PC-3 (cell line): Measurements from ENCODE around the gene DCHS1. TPM values are rescaled to one million over a fixed set of nuclear protein-coding genes. Genes with fewer than 3 reads are reported as not detected.

Experiments used
- ATAC-seq: fragments of 200-7000 bp; cut with Tn5 transposase; 2 replicates; pipeline ENCODE4 v1.9.1; 2020; ENCODE audit warnings: mild to moderate bottlenecking, moderate library complexity
- BruUV-seq: library from RNA; stranded (reverse); fragments of 400-500 nt; replicated peaks from 2 replicates; lab custom pipeline; 2021; lab: Mats Ljungman, UMichigan
- CTCF ChIA-PET: fragments of 300-600 bp; sonication (Branson Sonifier 250); formaldehyde crosslinking; loops from one replicate; lab custom pipeline; 2022; ENCODE audit warnings: antibody characterized with exemption; lab: Charles Lee
- POLR2A ChIA-PET: fragments of 300-600 bp; sonication (Branson Sonifier 250); formaldehyde crosslinking; loops from one replicate; lab custom pipeline; 2022; ENCODE audit warnings: antibody characterized with exemption; ENCODE audit not compliant: unreplicated experiment; lab: Charles Lee
- DNase-seq: peaks from one replicate; pipeline ENCODE4 v3.0.0-alpha.2; 2015
- H2AFZ ChIP-seq: fragments of 300-600 bp; sonication (generic); 2 replicates; pipeline ENCODE4 v1.6.0; 2016; ENCODE audit warnings: antibody characterized with exemption, low read length
- H3F3A ChIP-seq: fragments of 300-600 bp; sonication (generic); one replicate; pipeline ENCODE4 v1.6.0; 2017; ENCODE audit warnings: antibody characterized with exemption, low read length, control low read depth, mild to moderate bottlenecking; ENCODE audit not compliant: unreplicated experiment
- H3K27ac ChIP-seq: fragments of 300-600 bp; sonication (generic); 2 replicates; pipeline ENCODE4 v1.5.1; 2016; ENCODE audit warnings: mild to moderate bottlenecking, low read length
- H3K27me3 ChIP-seq: fragments of 300-600 bp; sonication (generic); 2 replicates; pipeline ENCODE4 v1.6.1; 2016; ENCODE audit warnings: low read length, mixed read lengths
- H3K36me3 ChIP-seq: fragments of 300-600 bp; sonication (generic); 2 replicates; pipeline ENCODE4 v1.6.1; 2016; ENCODE audit warnings: low read depth, mixed run types, low read length, mixed read lengths
- H3K4me1 ChIP-seq: fragments of 300-600 bp; sonication (generic); 2 replicates; pipeline ENCODE4 v1.5.1; 2016; ENCODE audit warnings: low read length; ENCODE audit not compliant: insufficient read depth
- H3K4me2 ChIP-seq: fragments of 300-600 bp; sonication (generic); 2 replicates; pipeline ENCODE4 v1.6.0; 2016; ENCODE audit warnings: low read length
- H3K4me3 ChIP-seq: fragments of 300-600 bp; sonication (generic); 2 replicates; pipeline ENCODE4 v1.5.1; 2016; ENCODE audit warnings: mild to moderate bottlenecking, low read length, mixed read lengths
- H3K79me2 ChIP-seq: fragments of 300-600 bp; sonication (generic); 2 replicates; pipeline ENCODE4 v1.6.1; 2017; ENCODE audit warnings: low read length, mixed read lengths
- H3K9ac ChIP-seq: fragments of 300-600 bp; sonication (generic); 2 replicates; pipeline ENCODE4 v1.6.0; 2016; ENCODE audit warnings: mild to moderate bottlenecking, low read length
- H3K9me2 ChIP-seq: fragments of 300-600 bp; sonication (generic); replicated peaks from 2 replicates; pipeline ENCODE4 v1.6.1; 2016; ENCODE audit warnings: mixed run types, low read length, mixed read lengths
- H3K9me3 ChIP-seq: fragments of 300-600 bp; sonication (generic); 2 replicates; pipeline ENCODE4 v1.6.1; 2016; ENCODE audit warnings: low read length, mixed read lengths
- H4K20me1 ChIP-seq: fragments of 300-600 bp; sonication (generic); 2 replicates; pipeline ENCODE4 v1.6.1; 2016; ENCODE audit warnings: low read length, mixed read lengths
- CTCF ChIP-seq: fragments of 300-600 bp; sonication (generic); conservative IDR thresholded peaks from 2 replicates; pipeline ENCODE4 v1.5.1; 2017; ENCODE audit warnings: antibody characterized with exemption, low read depth, mild to moderate bottlenecking, low read length
- EZH2 ChIP-seq: fragments of 300-600 bp; sonication (generic); IDR thresholded peaks from one replicate; pipeline ENCODE4 v1.6.1; 2017; ENCODE audit warnings: antibody characterized with exemption, mild to moderate bottlenecking, low read length; ENCODE audit not compliant: unreplicated experiment
- EZH2phosphoT487 ChIP-seq: fragments of 300-600 bp; sonication (generic); IDR thresholded peaks from 2 replicates; pipeline ENCODE4 v1.6.1; 2018; ENCODE audit warnings: mild to moderate bottlenecking, antibody characterized with exemption, low read length, borderline replicate concordance
- intact Hi-C: fragments of 100-400 bp; cut with micrococcal nuclease; formaldehyde crosslinking; loops from 2 replicates; pipeline ENCODE4 v1.9.0; 2023
- total RNA-seq: library from RNA; depleted of rRNA; stranded (reverse); fragments of >200 nt; gene quantifications from 2 replicates; pipeline ENCODE4 v1.2.3, GENCODE V29; 2014

The DCHS1 gene
- total RNA-seq, 1 experiment from 2014 or later, result under 0.01 TPM

GRCh38 chr11:6574816-6575715 lies 80.5 kb downstream of the DCHS1 start:
- intact Hi-C loops, result no loop called here
- Histone ChIP-seq H3K9me2 (no peaks in the 10 kb centered on the region), H3K4me3 (no peak overlapping the region), H4K20me1 (no peaks in the 10 kb centered on the region), H3K4me1 (peaks cover 8% of the 10 kb centered on the region; the same call in 1 of the 2 replicates), H3K27me3 (no peaks in the 10 kb centered on the region), H3K27ac (no peak overlapping the region), H2AFZ (no peak overlapping the region), H3K36me3 (no peaks in the 10 kb centered on the region), H3K79me2 (no peaks in the 10 kb centered on the region), H3K9me3 (no peaks in the 10 kb centered on the region), H3F3A (no peaks in the 10 kb centered on the region), H3K9ac (no peak overlapping the region), H3K4me2 (no peak overlapping the region)
- ChIA-PET CTCF (no interaction called here), POLR2A (no interaction called here)
- ATAC-seq (no peak), DNase-seq (no peak)
- no peak for TF ChIP-seq EZH2
- no peak for TF ChIP-seq CTCF
- no peak for TF ChIP-seq EZH2phosphoT487
- no TSS peak for BruUV-seq

GRCh38 chr11:6572215-6572614 lies 83.4 kb downstream of the DCHS1 start:
- BruUV-seq, result no TSS peak
- no peaks in the 10 kb centered on the region for H3F3A ChIP-seq
- H3K79me2 ChIP-seq, result no peaks in the 10 kb centered on the region
- H3K4me3 ChIP-seq, result no peak overlapping the region
- ChIA-PET POLR2A (no interaction called here), CTCF (no interaction called here)
- intact Hi-C loops, result no loop called here
- H3K9ac ChIP-seq, result no peak overlapping the region
- no peaks in the 10 kb centered on the region for H3K9me2 ChIP-seq
- DNase-seq, result peak; percentile 49
- TF ChIP-seq CTCF (no peak), EZH2phosphoT487 (no peak), EZH2 (no peak)
- no peak overlapping the region for H3K27ac ChIP-seq
- no peaks in the 10 kb centered on the region for H3K9me3 ChIP-seq
- H2AFZ ChIP-seq, result no peak overlapping the region
- peak; percentile 66 for ATAC-seq
- H3K4me1 ChIP-seq, result peaks cover 16% of the 10 kb centered on the region
- H3K4me2 ChIP-seq, result no peak overlapping the region
- H4K20me1 ChIP-seq, result no peaks in the 10 kb centered on the region
- no peaks in the 10 kb centered on the region for H3K36me3 ChIP-seq
- H3K27me3 ChIP-seq, result no peaks in the 10 kb centered on the region

DNA sequence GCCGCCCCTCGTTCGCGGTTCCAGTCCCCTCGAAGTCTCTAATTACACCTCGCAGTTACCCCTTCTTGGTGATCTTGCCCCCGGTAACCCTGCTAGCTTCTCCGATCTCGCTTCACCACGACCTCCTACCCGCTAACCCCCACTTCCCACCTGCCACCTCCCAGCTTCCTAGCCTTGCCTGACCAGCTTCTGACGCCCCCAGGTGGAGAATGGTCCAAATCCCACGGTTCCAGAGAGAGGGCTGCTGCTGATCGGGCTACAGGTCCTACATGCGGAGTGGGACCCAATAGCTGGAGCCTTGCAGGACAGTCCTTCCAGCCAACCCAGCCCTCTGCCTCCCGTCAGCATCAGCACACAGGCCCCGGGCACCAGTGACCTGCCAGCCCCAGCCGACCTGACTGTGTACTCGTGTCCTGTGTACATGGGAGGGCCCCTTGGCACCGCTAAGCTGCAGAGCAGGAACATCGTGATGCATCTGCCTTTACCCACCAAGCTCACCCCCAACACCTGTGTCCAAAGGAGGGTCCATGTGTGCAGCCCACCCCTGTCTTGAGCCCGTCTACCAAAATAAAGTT lies 84.1 kb downstream of the DCHS1 start:
- DNase-seq (no peak), ATAC-seq (no peak)
- no peak overlapping the region for H3K4me3 ChIP-seq
- intact Hi-C loops, result no loop called here
- no peaks in the 10 kb centered on the region for H3K9me2 ChIP-seq
- no peak for TF ChIP-seq CTCF
- no peak for TF ChIP-seq EZH2
- TF ChIP-seq EZH2phosphoT487, result no peak
- H3K36me3 ChIP-seq, result no peaks in the 10 kb centered on the region
- ChIA-PET POLR2A (no interaction called here), CTCF (no interaction called here)
- no peaks in the 10 kb centered on the region for H4K20me1 ChIP-seq
- H3K4me1 ChIP-seq, result peaks cover 16% of the 10 kb centered on the region
- no peak overlapping the region for H3K9ac ChIP-seq
- no peaks in the 10 kb centered on the region for H3K27me3 ChIP-seq
- H3F3A ChIP-seq, result no peaks in the 10 kb centered on the region
- H3K27ac ChIP-seq, result no peak overlapping the region
- no peak overlapping the region for H3K4me2 ChIP-seq
- no peaks in the 10 kb centered on the region for H3K9me3 ChIP-seq
- no peak overlapping the region for H2AFZ ChIP-seq
- BruUV-seq, result no TSS peak
- no peaks in the 10 kb centered on the region for H3K79me2 ChIP-seq
